ENCODE results near the gene FSTL4.
"Not testable (repeated sequence)": the region's sequence is repeated elsewhere in the genome, so short reads cannot be mapped to it uniquely, and the experiment has no call there.

FSTL4 gene

DNA sequence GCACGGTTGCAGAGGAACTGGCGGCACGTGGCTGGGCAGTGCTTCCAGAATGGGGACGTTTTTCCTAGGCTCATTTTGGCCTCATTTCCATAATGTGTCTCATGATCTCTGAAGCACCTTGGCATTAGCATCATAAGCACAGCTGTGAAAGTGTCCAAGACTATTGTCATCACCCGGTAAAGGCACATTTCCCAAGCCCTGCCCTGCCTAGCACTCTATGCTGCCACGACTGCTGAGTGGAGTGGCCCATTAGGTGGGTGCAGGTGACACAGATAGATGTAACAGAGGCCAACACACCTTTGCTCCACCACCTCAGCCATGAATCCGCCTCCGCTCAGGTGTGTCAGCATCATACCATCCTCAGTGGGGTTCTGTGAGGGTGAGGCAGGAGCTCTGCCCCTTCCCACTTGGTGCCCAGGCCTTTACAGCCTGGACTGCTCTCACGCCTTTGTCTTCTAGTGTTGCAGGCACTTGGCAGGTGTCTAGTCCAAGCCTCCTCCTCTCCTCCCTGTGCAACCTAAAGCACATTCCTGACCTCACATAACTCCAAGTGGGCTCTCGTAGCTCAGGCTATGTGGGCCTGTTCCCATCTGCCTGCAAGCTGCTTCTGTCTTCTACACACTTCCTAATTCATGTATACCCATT, 213.0 kb downstream of the FSTL4 start:
- DNase-seq = no peak

DNA sequence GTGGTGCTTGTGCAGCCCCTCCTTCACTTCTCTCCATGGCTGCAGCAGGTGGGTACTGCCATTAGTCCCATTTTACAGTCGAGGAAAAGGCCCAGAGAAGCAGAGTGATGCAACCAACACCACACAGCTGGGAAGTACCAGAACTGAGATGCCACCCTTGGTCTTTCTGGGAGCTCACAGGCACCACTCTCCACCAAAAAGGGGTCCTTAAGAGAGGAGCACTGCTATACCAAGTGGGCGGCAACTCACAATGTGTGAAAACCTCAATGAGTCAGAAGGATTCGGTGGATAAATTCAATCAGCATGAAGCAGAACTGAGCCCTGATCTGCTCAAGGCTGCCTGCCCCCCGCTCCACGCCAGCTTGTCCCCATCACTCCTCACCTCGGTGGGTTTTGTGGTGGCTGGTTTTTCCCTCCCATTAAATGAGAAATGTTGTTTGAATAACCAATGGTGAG, 213.7 kb downstream of the FSTL4 start:
- peak in 1 of 5 donors; percentile 25 for DNase-seq

- no peak for DNase-seq
Observed at GRCh38 chr5:133397990-133398645, 214.2 kb downstream of the FSTL4 start.

- DNase-seq = no peak
Observed at GRCh38 chr5:133397348-133397747, 215.0 kb downstream of the FSTL4 start.

DNA sequence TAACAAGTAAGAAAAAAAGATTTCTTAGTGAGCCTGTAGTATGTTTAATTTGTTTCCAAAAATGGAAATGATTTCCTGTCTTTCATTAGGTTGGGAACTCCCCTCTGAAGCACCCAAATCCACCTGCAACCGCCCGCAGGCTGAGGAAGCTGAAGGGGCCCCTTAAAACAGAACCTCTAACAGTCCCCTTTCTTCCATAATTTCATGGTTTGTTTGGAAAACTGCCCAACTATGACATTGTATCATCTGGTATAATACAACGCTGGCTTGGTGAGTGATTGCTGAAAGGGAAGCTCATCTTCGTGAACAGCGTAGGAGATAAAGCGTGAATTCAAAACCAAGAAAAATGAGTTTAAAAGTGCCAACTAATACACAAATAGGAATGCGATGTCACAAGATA, 215.5 kb downstream of the FSTL4 start:
- DNase-seq = no peak

DNA sequence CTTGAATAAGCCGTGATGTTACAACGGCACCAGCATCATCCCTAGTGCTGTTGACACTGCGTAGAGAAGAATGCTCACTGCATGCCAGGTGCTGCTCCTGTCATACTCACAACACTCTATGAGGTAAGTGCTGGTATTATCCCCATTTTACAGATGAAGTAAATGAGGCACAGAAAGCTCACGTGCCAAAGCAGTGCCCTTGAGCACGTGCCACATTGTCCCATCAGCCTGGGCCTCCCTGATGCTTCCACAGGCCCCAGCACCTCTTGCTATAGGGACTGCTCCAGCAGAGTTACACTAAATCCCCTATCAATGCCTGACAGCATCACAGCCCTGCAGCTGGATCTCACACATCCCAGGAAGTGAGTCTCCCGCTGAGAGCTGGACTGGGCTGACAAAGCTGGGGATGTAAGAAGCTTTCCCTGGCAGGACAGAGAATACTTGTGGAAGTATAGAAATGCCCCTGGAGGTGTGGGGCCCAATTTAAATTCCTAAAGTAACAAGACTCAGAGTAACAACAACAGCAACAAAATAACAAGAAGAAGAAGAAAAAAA, 216.1 kb downstream of the FSTL4 start:
- no peak for DNase-seq

GRCh38 chr5:133395207-133395606, 217.1 kb downstream of the FSTL4 start:
- DNase-seq = not testable (repeated sequence)

GRCh38 chr5:133394477-133394817, 217.9 kb downstream of the FSTL4 start:
- DNase-seq = not testable (repeated sequence)

- DNase-seq = no peak
Observed at GRCh38 chr5:133393776-133394476, 218.4 kb downstream of the FSTL4 start.

- DNase-seq = no peak
Observed at GRCh38 chr5:133392448-133392847, 219.9 kb downstream of the FSTL4 start.

GRCh38 chr5:133391354-133392136, 220.8 kb downstream of the FSTL4 start:
- no peak for DNase-seq

- no peak for DNase-seq
Observed at GRCh38 chr5:133390416-133391353, 221.7 kb downstream of the FSTL4 start.

DNA sequence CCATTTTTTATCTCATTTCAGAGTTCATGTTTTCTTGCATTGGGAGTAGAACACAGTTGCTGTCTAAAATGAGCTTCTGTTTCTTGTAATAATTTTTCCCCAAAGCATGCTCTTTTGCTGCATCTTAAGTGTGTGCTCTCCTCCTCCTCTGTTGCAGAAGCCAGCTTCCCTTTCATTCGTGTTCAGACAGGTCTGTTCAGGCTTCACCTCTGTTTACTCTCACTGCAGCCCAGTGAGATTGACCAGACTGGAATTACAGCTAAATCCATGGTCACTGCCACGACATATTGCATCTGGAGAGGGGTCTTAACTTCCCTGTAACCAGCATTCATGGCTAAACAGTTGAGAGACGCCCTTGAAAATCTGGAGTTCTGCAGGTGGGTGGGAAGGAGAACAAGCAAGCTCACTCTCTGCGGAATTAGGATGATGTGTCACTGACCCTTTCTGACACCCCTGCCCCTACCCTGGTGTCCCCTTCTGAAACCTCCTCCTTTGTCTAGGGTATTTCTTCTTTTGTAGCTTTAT, 223.2 kb downstream of the FSTL4 start:
- DNase-seq = no peak

DNA sequence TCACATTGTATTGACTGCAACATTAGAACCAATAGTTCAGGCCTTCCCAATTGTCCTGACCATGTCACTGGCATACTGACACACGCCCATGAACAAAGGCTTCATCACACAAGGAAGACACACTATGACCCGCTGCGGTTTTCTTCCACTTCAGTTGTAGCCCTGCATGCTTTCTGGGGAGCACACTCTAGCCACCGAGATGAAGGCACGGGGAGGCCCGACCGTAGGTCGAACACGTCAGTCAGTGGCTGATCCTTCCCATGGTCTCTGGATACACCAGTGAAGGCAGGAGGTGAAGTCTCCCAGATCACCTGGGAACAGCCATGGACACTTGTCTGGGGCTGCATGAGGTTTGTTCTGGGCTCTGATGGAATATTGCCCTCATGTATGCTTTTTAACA, 224.7 kb downstream of the FSTL4 start:
- DNase-seq = no peak

- DNase-seq = no peak
Observed at GRCh38 chr5:133387091-133387490, 225.2 kb downstream of the FSTL4 start.

DNA sequence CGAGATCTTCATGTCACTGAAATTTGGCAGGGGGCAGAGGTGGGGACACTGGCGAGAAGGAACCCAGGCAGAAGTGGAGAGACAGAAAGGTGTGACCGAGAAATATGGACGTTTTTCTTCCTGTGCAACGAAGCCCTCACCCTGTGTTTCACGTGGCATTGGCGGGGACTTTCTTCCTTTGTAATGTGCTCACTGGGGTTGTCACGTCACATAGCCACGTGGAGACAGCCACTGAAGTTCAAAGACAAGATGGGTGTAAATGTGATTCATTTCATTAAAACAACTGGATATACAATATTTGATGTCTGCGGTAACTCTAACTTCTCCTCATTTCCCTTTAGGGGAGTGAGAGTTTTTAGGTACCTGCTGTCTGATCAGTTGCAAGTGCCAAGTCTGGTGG, 225.7 kb downstream of the FSTL4 start:
- no peak for DNase-seq

GRCh38 chr5:133385346-133385745, 227.0 kb downstream of the FSTL4 start:
- no peak for DNase-seq

DNA sequence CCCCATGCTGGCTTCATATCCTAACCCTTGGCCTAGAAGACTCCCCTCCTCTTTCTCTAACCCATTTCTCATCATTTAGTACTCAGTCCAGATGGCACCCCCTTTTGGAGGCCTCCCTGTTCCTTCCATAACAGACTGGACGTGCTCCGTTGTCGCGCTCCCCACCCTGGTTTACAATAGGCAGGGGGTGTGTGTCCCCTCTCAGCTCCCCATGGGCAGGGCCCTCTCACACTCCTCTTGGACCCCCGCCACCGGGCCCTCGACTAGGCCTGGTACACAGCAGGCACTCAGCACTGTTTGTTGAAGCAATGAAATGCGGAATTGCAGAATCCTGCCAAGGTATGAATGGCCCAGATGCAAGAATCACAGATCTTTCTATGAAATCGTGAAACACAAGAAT, 227.4 kb downstream of the FSTL4 start:
- DNase-seq = no peak

GRCh38 chr5:133384120-133384855, 228.1 kb downstream of the FSTL4 start:
- DNase-seq = no peak

- DNase-seq = no peak
Observed at GRCh38 chr5:133383580-133383939, 228.8 kb downstream of the FSTL4 start.

Measured in T-helper 1 cell (primary cell).